ENCODE results near the gene FAM149A. TPM values are rescaled to one million over a fixed set of nuclear protein-coding genes. Genes with fewer than 3 reads are reported as not detected.
A peak's percentile ranks its signal among the peaks of the same experiment; 100 is the strongest.

Gene FAM149A
- total and polyA plus RNA-seq, 10 of the 15 experiments (the other 5 are each of a cell fraction or from before 2014, with no cell fraction given): 0.38 to 1.9 (median 0.99) TPM

- TF ChIP-seq CHD1 (IDR thresholded peaks at IDR 0.05; ENCODE audit: low read depth, low read length) (no peak), YY1 (IDR thresholded peaks at IDR 0.05; ENCODE audit: low read depth, low read length) (peak; percentile 86), MTA2 (IDR thresholded peaks at IDR 0.05; ENCODE audit: low read depth) (0 out of 2 replicates have a peak, but pooled peaks have one; percentile 40), RUNX3 (IDR thresholded peaks at IDR 0.05; ENCODE audit: low read length) (peak; percentile 56), POLR2A (IDR thresholded peaks at IDR 0.05; ENCODE audit: low read depth, low read length) (0 out of 2 replicates have a peak, but pooled peaks have one; percentile 25), KAT2A (conservative IDR thresholded peaks at IDR 0.05; ENCODE audit: control insufficient read depth, low read depth, low read length) (no peak), PKNOX1 (IDR thresholded peaks at IDR 0.05) (no peak), ESRRA (IDR thresholded peaks at IDR 0.05; ENCODE audit: low read length) (no peak), EED (IDR thresholded peaks at IDR 0.05; ENCODE audit: low read depth) (peak; percentile 76), USF1 (IDR thresholded peaks at IDR 0.05; ENCODE audit: borderline replicate concordance, extremely low read length, insufficient read depth, low read depth, low read length) (no peak), SMAD5 (IDR thresholded peaks at IDR 0.05; ENCODE audit: low read depth) (no peak)
Observed at GRCh38 chr4:186134257-186134656, 29.8 kb downstream of the FAM149A start (continued).

- DNase-seq (ENCODE audit: low read depth, low spot score): no peak
- 74% methylated on average over 11 of the region's 11 CpGs for WGBS (ENCODE audit: insufficient coverage, insufficient replicate concordance, low lambda C conversion rate, missing lambda C conversion rate)
- RAD21 ChIA-PET (ENCODE audit: unreplicated experiment): interaction anchor here (1.9 kb wide), 1 partner anchor 67 kb away, joined by 5 read pairs; the partner anchor contains the start of gene TLR3
- TF ChIP-seq PAX8 (IDR thresholded peaks at IDR 0.05) (no peak), SIN3A (IDR thresholded peaks at IDR 0.05; ENCODE audit: low read depth, low read length) (no peak), KLF5 (IDR thresholded peaks at IDR 0.05; ENCODE audit: partially characterized antibody) (no peak), BCL11A (IDR thresholded peaks at IDR 0.05; ENCODE audit: low read depth, low read length) (no peak), CBX3 (IDR thresholded peaks at IDR 0.05; ENCODE audit: borderline replicate concordance, low read depth) (no peak), ZNF24 (IDR thresholded peaks at IDR 0.05) (no peak), HDGF (IDR thresholded peaks at IDR 0.05) (no peak), ZNF207 (IDR thresholded peaks at IDR 0.05; ENCODE audit: borderline replicate concordance) (no peak), GATAD2B (conservative IDR thresholded peaks at IDR 0.05; ENCODE audit: low read depth) (no peak), TAF1 (IDR thresholded peaks at IDR 0.05; ENCODE audit: borderline replicate concordance, low read depth, low read length) (no peak), MEF2B (IDR thresholded peaks at IDR 0.05; ENCODE audit: partially characterized antibody, poor library complexity, severe bottlenecking) (no peak), MYB (IDR thresholded peaks at IDR 0.05; ENCODE audit: borderline replicate concordance, low read depth, low read length) (no peak), SMARCA5 (IDR thresholded peaks at IDR 0.05) (no peak), NRF1 (conservative IDR thresholded peaks at IDR 0.05; ENCODE audit: low read depth, low read length) (no peak), POLR2A (IDR thresholded peaks at IDR 0.05; ENCODE audit: low read depth, low read length) (no peak), BACH1 (IDR thresholded peaks at IDR 0.05; ENCODE audit: borderline replicate concordance) (no peak), FOXK2 (IDR thresholded peaks at IDR 0.05) (no peak), NBN (IDR thresholded peaks at IDR 0.05) (no peak)
Observed at GRCh38 chr4:186134861-186135260, 30.4 kb downstream of the FAM149A start.

More at GRCh38 chr4:186134861-186135260, 30.4 kb downstream of the FAM149A start:
- Histone ChIP-seq H4K20me1 (ENCODE audit: control insufficient read depth, insufficient read depth) (no peaks in the 10 kb centered on the region), H3K79me2 (ENCODE audit: control insufficient read depth, insufficient read depth, low read length) (no peaks in the 10 kb centered on the region), H3K4me3 (no peak overlapping the region), H3K36me3 (ENCODE audit: control insufficient read depth in 2 of 2, insufficient read depth in 2 of 2, low read length in 1 of 2) (no peaks in the 10 kb centered on the region), H3K9ac (ENCODE audit: control insufficient read depth, insufficient read depth, low read length) (no peak overlapping the region), H3K4me2 (ENCODE audit: control insufficient read depth, insufficient read depth) (peak overlapping the region; percentile 19), H3K4me1 (ENCODE audit: control insufficient read depth, insufficient read depth, low read length) (peaks cover 15% of the 10 kb centered on the region), H3K9me3 (replicated peaks; ENCODE audit: control insufficient read depth, insufficient read depth, low read length) (no peaks in the 10 kb centered on the region), H3K27me3 (replicated peaks in 1 of 2; ENCODE audit: control insufficient read depth in 2 of 2, insufficient read depth in 2 of 2, low read length in 1 of 2) (no peaks in the 10 kb centered on the region), H2AFZ (ENCODE audit: control insufficient read depth, low read depth, low read length) (no peak overlapping the region), H3K27ac (ENCODE audit: control insufficient read depth, insufficient read depth) (no peak overlapping the region)
- intact Hi-C loops (cut with micrococcal nuclease; ENCODE audit: unreplicated experiment) (loop anchor here (5.0 kb wide), 1 partner anchor 98 kb away; no protein-coding TSS in a partner anchor), in situ Hi-C loops (cut with MboI) (loop anchor here (5.0 to 10.0 kb wide), 2 partner anchors 68 to 490 kb away; partner anchors contain the start of gene TLR3)
- ChIA-PET CTCF (interaction anchor here (1.5 kb wide), 1 partner anchor 15 kb away, joined by 4 read pairs; no protein-coding TSS in a partner anchor), SMC1A (ENCODE audit: uncharacterized antibody, unreplicated experiment) (interaction anchor here (1.0 to 1.1 kb wide), 2 partner anchors 67 to 97 kb away, joined by 3 to 6 read pairs; no protein-coding TSS in a partner anchor), POLR2A (no interaction called here)
- ATAC-seq: no peak
- no peak for FAIRE-seq
- BruUV-seq (replicated peaks): no TSS peak

All from GM12878 (cell line).